HepG2 (cell line): ENCODE measurements around the gene GPR89A. TPM values are rescaled to one million over a fixed set of nuclear protein-coding genes. Genes with fewer than 3 reads are reported as not detected.
A peak's percentile ranks its signal among the peaks of the same experiment; 100 is the strongest.

ENCODE experiments used
- CSRNP1 ChIP-seq: sonication (generic); formaldehyde crosslinking; IDR thresholded peaks from 2 replicates; pipeline ENCODE4 v1.8.1; 2023; ENCODE audit warnings: mild to moderate bottlenecking, missing genetic modification reagents
- FOSL1 ChIP-seq: sonication (generic); formaldehyde crosslinking; IDR thresholded peaks from 2 replicates; pipeline ENCODE4 v1.9.0; 2021; ENCODE audit warnings: missing genetic modification reagents, borderline replicate concordance
- FOXP4 ChIP-seq: sonication (generic); formaldehyde crosslinking; IDR thresholded peaks from 2 replicates; pipeline ENCODE4 v1.4.0; 2020; ENCODE audit warnings: missing genetic modification reagents
- ISX ChIP-seq: sonication (generic); formaldehyde crosslinking; conservative IDR thresholded peaks from 2 replicates; pipeline ENCODE4 v1.5.0; 2020; ENCODE audit warnings: missing genetic modification reagents
- KLF15 ChIP-seq: sonication (generic); formaldehyde crosslinking; IDR thresholded peaks from 2 replicates; pipeline ENCODE4 v1.8.1; 2023; ENCODE audit warnings: borderline replicate concordance, mild to moderate bottlenecking, inconsistent platforms, missing genetic modification reagents, mixed read lengths
- MED13 ChIP-seq: sonication (generic); formaldehyde crosslinking; IDR thresholded peaks from 2 replicates; pipeline ENCODE4 v1.5.0; 2020; ENCODE audit warnings: missing genetic modification reagents
- PHF21A ChIP-seq: sonication (generic); formaldehyde crosslinking; IDR thresholded peaks from 2 replicates; pipeline ENCODE4 v1.5.0; 2020; ENCODE audit warnings: mild to moderate bottlenecking, missing genetic modification reagents
- SRSF1 ChIP-seq: fragments of 200-400 bp; formaldehyde crosslinking; optimal IDR thresholded peaks from 2 replicates; pipeline ENCODE3; 2017; ENCODE audit warnings: mild to moderate bottlenecking, low read depth, low read length, moderate library complexity
- TGIF2 ChIP-seq: IDR thresholded peaks from 2 replicates; pipeline ENCODE4 v1.6.1; 2016; ENCODE audit warnings: control low read depth, missing compliant biosample characterization
- ZBTB1 ChIP-seq: sonication (generic); formaldehyde crosslinking; IDR thresholded peaks from 2 replicates; pipeline ENCODE4 v1.4.0; 2020; ENCODE audit warnings: missing genetic modification reagents, borderline replicate concordance
- ZBTB2 ChIP-seq: sonication (generic); formaldehyde crosslinking; IDR thresholded peaks from 2 replicates; pipeline ENCODE4 v1.8.0; 2022; ENCODE audit warnings: low read depth, missing genetic modification reagents
- ZMAT5 ChIP-seq: sonication (generic); formaldehyde crosslinking; IDR thresholded peaks from 2 replicates; pipeline ENCODE4 v1.5.0; 2020; ENCODE audit warnings: mild to moderate bottlenecking, low read depth, missing genetic modification reagents, borderline replicate concordance
- ZNF275 ChIP-seq: sonication (generic); formaldehyde crosslinking; IDR thresholded peaks from 2 replicates; pipeline ENCODE4 v1.8.0; 2022; ENCODE audit warnings: missing genetic modification reagents, mild to moderate bottlenecking, inconsistent platforms, borderline replicate concordance
- ZNF451 ChIP-seq: sonication (generic); formaldehyde crosslinking; IDR thresholded peaks from 2 replicates; pipeline ENCODE4 v1.5.0; 2020; ENCODE audit warnings: mild to moderate bottlenecking, missing genetic modification reagents
- ZNF530 ChIP-seq: sonication (generic); formaldehyde crosslinking; IDR thresholded peaks from 2 replicates; pipeline ENCODE4 v1.5.0; 2020; ENCODE audit warnings: low read depth, mild to moderate bottlenecking, missing genetic modification reagents
- ZNF678 ChIP-seq: sonication (generic); formaldehyde crosslinking; IDR thresholded peaks from 2 replicates; pipeline ENCODE4 v1.4.0; 2020; ENCODE audit warnings: mild to moderate bottlenecking, missing genetic modification reagents
- ZNF776 ChIP-seq: sonication (generic); formaldehyde crosslinking; IDR thresholded peaks from 2 replicates; pipeline ENCODE4 v1.4.0; 2020; ENCODE audit warnings: mild to moderate bottlenecking, missing genetic modification reagents
- ZNF781 ChIP-seq: sonication (generic); formaldehyde crosslinking; IDR thresholded peaks from 2 replicates; pipeline ENCODE4 v1.5.1; 2020; ENCODE audit warnings: borderline replicate concordance, mild to moderate bottlenecking, missing genetic modification reagents; ENCODE audit errors: not compliant biosample characterization
- polyA plus RNA-seq, 8 experiments: library from polyadenylated mRNA; depleted of rRNA in 3 of 8; stranded (reverse) in 7 of 8; unstranded in 1 of 8; fragments of >200 nt; fragmentation: Illumina TruSeq in 4 of 8; extraction: Trizol in 4 of 8; gene quantifications; 2 replicates each; pipeline versions ENCODE4 v1.2.1 to v1.2.3, GENCODE V29; 2011 to 2016; ENCODE audit warnings: low read depth in 4 of 8, missing spikeins in 1 of 8, mixed read lengths in 1 of 8; ENCODE audit not compliant: insufficient read depth in 1 of 8
- total RNA-seq, 5 experiments: library from RNA; depleted of rRNA; stranded (reverse); fragments of >200 nt; fragmentation: Illumina TruSeq; extraction: Trizol; gene quantifications; 2 replicates each; pipeline ENCODE4 v1.2.3, GENCODE V29; 2016; ENCODE audit warnings: low read depth in 1 of 5
- TF ChIP-seq, protein P1 (sequence below): sonication (generic); formaldehyde crosslinking; IDR thresholded peaks from 2 replicates; pipeline ENCODE4 v1.4.0; 2020; ENCODE audit warnings: missing genetic modification reagents
- TF ChIP-seq, protein P2 (sequence below): sonication (generic); formaldehyde crosslinking; IDR thresholded peaks from 2 replicates; pipeline ENCODE4 v1.4.0; 2020; ENCODE audit warnings: missing genetic modification reagents

GPR89A gene
- total and polyA plus RNA-seq, 2 of the 13 experiments (the other 11 are each of a cell fraction or from before 2014, with no cell fraction given): 23.4 to 32.6 TPM

DNA sequence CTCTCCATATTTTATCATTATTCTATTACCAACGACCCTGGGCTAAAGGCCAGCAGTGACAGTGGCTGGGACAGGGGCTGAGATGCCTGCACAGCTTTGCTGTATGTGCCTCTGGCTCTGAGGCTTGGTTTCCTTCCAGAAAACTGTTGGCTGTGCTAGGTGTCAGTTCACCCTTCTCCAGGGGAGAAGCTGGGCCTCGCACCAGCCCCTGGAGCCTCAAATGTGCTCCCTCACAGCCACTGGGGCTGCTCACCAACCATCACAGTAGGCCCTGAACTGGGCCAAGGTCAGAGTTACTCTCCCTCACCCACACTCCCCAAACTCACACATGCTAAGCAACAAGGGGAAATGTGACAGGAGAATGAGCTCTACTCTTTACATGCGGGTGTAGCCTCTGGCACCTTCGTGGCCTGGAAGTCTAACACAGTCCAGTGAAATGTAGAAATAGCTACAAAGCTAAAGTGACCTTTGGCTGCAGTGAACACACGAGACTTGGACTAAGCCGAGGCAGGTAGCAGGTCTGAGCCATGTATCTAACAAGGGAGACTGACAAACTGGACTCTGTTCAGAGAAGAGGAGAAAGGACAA, 106.8 kb downstream of the GPR89A start (continued):
- TF ChIP-seq, protein P1, sequence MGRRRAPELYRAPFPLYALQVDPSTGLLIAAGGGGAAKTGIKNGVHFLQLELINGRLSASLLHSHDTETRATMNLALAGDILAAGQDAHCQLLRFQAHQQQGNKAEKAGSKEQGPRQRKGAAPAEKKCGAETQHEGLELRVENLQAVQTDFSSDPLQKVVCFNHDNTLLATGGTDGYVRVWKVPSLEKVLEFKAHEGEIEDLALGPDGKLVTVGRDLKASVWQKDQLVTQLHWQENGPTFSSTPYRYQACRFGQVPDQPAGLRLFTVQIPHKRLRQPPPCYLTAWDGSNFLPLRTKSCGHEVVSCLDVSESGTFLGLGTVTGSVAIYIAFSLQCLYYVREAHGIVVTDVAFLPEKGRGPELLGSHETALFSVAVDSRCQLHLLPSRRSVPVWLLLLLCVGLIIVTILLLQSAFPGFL (CRISPR knock-in tag): no peak
- 0 out of 2 replicates have a peak, but pooled peaks have one; percentile 71 for TF ChIP-seq ZNF678
- TF ChIP-seq ZNF451 (CRISPR knock-in tag): no peak
- no peak for TF ChIP-seq SRSF1
- no peak for TF ChIP-seq ZNF275 (CRISPR knock-in tag)
- no peak for TF ChIP-seq FOSL1 (CRISPR knock-in tag)
- peak; percentile 66; the same call in 1 of the 2 replicates for TF ChIP-seq CSRNP1 (CRISPR knock-in tag)
- TF ChIP-seq, protein P2, sequence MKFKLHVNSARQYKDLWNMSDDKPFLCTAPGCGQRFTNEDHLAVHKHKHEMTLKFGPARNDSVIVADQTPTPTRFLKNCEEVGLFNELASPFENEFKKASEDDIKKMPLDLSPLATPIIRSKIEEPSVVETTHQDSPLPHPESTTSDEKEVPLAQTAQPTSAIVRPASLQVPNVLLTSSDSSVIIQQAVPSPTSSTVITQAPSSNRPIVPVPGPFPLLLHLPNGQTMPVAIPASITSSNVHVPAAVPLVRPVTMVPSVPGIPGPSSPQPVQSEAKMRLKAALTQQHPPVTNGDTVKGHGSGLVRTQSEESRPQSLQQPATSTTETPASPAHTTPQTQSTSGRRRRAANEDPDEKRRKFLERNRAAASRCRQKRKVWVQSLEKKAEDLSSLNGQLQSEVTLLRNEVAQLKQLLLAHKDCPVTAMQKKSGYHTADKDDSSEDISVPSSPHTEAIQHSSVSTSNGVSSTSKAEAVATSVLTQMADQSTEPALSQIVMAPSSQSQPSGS (CRISPR knock-in tag): peak; percentile 58; the same call in 1 of the 2 replicates
- no peak for TF ChIP-seq ZNF776 (CRISPR knock-in tag)
- peak; percentile 70 for TF ChIP-seq PHF21A (CRISPR knock-in tag)
- no peak for TF ChIP-seq ISX (CRISPR knock-in tag)
- 0 out of 2 replicates have a peak, but pooled peaks have one; percentile 32 for TF ChIP-seq FOXP4
- TF ChIP-seq ZMAT5: no peak
- no peak for TF ChIP-seq KLF15 (CRISPR knock-in tag)
- TF ChIP-seq MED13 (CRISPR knock-in tag): no peak
- 0 out of 2 replicates have a peak, but pooled peaks have one; percentile 44 for TF ChIP-seq ZBTB2
- TF ChIP-seq ZNF530 (CRISPR knock-in tag): no peak
- TF ChIP-seq ZBTB1: no peak
- peak; percentile 59; the same call in 1 of the 2 replicates for TF ChIP-seq TGIF2 (CRISPR knock-in tag)
- peak; percentile 57 for TF ChIP-seq ZNF781 (CRISPR knock-in tag)
